ENCODE data around the gene TMEM121.
A peak's percentile ranks its signal among the peaks of the same experiment; 100 is the strongest.

TMEM121 gene

DNA sequence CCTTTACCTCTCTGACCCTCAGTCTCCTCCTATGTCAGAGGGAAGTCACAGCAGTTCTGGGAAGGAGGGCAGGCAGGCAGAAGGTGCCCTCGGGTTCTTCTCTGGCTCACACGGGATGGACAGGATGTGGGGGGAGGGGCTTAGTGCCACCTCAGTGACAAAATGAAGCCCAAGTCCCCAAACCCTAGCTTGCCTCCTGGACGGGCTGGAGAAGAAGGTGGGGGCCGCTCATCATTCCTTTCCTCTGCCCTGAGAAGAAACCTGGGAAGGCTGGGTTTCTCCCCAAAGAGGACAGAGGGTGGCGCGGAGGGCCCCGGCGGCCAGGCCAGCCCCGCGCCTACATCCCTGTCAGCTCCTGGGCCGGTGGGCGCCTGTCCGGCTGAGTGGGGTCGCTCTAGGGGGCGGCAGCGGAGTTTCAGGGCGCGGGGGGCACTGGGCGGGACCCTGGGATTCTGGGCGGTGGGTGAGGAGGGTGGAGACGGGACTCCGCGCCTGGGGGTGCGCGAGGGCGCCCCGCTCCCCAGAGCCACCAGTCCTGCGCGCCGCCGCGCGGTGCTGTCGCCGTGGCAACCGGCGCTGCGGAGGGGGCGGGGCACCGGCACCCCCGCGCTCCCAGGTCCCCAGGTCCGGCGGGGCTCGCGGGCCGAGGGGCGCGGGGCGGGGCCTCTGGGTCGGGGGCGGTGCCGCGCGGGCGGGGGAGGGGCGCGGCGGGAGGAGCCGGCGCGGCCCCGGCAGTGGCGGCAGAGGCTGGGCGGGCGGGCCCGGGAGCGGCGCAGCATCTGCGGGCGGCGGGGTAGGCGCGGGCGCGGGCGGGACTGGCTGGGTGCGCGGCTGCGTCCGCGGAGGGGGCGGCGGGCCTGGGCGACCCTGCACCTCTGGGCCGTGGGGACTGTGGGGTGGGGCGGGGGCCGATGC lies at the start of gene TMEM121:
TSS of gene TMEM121 (plus strand) at position 723 of the 915 bp plus-strand sequence. CDS start 2,252 bp downstream, outside the sequence.
- H3K9me3 ChIP-seq (ENCODE audit: control insufficient read depth, low read length) = no peaks in the 10 kb centered on the region
- no peaks in the 10 kb centered on the region for H3K36me3 ChIP-seq (ENCODE audit: control insufficient read depth, insufficient read depth, low read length)
- H3K9ac ChIP-seq (ENCODE audit: low read length) = peak within 1 kb of the TSS; percentile 53
- peaks cover 31% of the 10 kb centered on the region for H3K4me1 ChIP-seq (ENCODE audit: control insufficient read depth, insufficient read depth, low read length)
- peaks cover 46% of the 10 kb centered on the region for H3K27me3 ChIP-seq (ENCODE audit: control insufficient read depth, insufficient read depth, low read length)
- no peak within 1 kb of the TSS for H3K4me3 ChIP-seq (ENCODE audit: low read length)

GRCh38 chr14:105476831-105477659 lies 49.3 kb upstream of the TMEM121 start:
- peaks cover 7% of the 10 kb centered on the region for H3K27me3 ChIP-seq (ENCODE audit: control insufficient read depth, insufficient read depth, low read length)
- peaks cover 62% of the 10 kb centered on the region for H3K4me1 ChIP-seq (ENCODE audit: control insufficient read depth, insufficient read depth, low read length)
- no peaks in the 10 kb centered on the region for H3K36me3 ChIP-seq (ENCODE audit: control insufficient read depth, insufficient read depth, low read length)
- peak overlapping the region; percentile 61 for H3K9ac ChIP-seq (ENCODE audit: low read length)
- H3K9me3 ChIP-seq (ENCODE audit: control insufficient read depth, low read length) = no peaks in the 10 kb centered on the region
- peak overlapping the region; percentile 57 for H3K4me3 ChIP-seq (ENCODE audit: low read length)

- no peak overlapping the region for H3K4me3 ChIP-seq (ENCODE audit: low read length)
Observed at GRCh38 chr14:105477660-105478397, 48.6 kb upstream of the TMEM121 start.

GRCh38 chr14:105478398-105479251 lies 47.8 kb upstream of the TMEM121 start:
- Histone ChIP-seq H3K9me3 (ENCODE audit: control insufficient read depth, low read length) (no peaks in the 10 kb centered on the region), H3K4me1 (ENCODE audit: control insufficient read depth, insufficient read depth, low read length) (peaks cover 63% of the 10 kb centered on the region), H3K4me3 (ENCODE audit: low read length) (no peak overlapping the region), H3K36me3 (ENCODE audit: control insufficient read depth, insufficient read depth, low read length) (no peaks in the 10 kb centered on the region), H3K27me3 (ENCODE audit: control insufficient read depth, insufficient read depth, low read length) (peaks cover 7% of the 10 kb centered on the region), H3K9ac (ENCODE audit: low read length) (no peak overlapping the region)

More at GRCh38 chr14:105477660-105478397, 48.6 kb upstream of the TMEM121 start:
- Histone ChIP-seq H3K9ac (ENCODE audit: low read length) (no peak overlapping the region), H3K36me3 (ENCODE audit: control insufficient read depth, insufficient read depth, low read length) (no peaks in the 10 kb centered on the region), H3K4me1 (ENCODE audit: control insufficient read depth, insufficient read depth, low read length) (peaks cover 62% of the 10 kb centered on the region), H3K9me3 (ENCODE audit: control insufficient read depth, low read length) (no peaks in the 10 kb centered on the region), H3K27me3 (ENCODE audit: control insufficient read depth, insufficient read depth, low read length) (peaks cover 7% of the 10 kb centered on the region)

GRCh38 chr14:105479431-105480158 lies 46.8 kb upstream of the TMEM121 start:
- Histone ChIP-seq H3K4me3 (ENCODE audit: low read length) (no peak overlapping the region), H3K36me3 (ENCODE audit: control insufficient read depth, insufficient read depth, low read length) (no peaks in the 10 kb centered on the region), H3K27me3 (ENCODE audit: control insufficient read depth, insufficient read depth, low read length) (peaks cover 7% of the 10 kb centered on the region), H3K9ac (ENCODE audit: low read length) (no peak overlapping the region), H3K9me3 (ENCODE audit: control insufficient read depth, low read length) (no peaks in the 10 kb centered on the region), H3K4me1 (ENCODE audit: control insufficient read depth, insufficient read depth, low read length) (peaks cover 70% of the 10 kb centered on the region)

DNA sequence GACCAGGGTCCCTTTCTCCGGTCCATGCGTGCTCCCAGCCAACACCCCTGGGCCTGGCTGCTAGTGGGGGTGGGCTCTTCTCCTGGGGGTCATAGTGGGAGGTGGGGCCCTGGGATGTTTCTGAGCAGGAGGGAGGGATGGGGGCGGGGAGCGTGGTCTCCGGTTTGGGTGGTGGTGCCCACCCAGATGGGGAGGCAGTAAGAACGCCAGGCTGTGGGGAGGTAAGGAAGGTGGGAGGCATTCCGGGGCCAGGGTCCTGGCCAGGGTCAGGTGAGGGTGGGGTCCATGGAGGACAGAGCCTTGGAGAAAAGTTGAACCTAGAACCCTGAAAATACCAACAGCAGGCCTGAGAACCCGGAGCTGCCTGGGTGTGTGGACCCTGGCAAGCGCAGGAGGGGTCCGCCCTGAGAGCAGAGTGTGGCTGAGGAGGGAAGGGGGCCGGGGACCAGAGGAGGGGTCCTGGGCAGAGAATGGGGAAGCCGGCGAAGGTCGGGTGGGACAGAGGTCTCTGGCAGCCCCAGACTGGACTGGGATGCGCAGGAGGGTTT lies 46.1 kb upstream of the TMEM121 start:
- Histone ChIP-seq H3K36me3 (ENCODE audit: control insufficient read depth, insufficient read depth, low read length) (no peaks in the 10 kb centered on the region), H3K4me1 (ENCODE audit: control insufficient read depth, insufficient read depth, low read length) (peaks cover 75% of the 10 kb centered on the region), H3K9me3 (ENCODE audit: control insufficient read depth, low read length) (no peaks in the 10 kb centered on the region), H3K9ac (ENCODE audit: low read length) (no peak overlapping the region), H3K4me3 (ENCODE audit: low read length) (no peak overlapping the region), H3K27me3 (ENCODE audit: control insufficient read depth, insufficient read depth, low read length) (peaks cover 6% of the 10 kb centered on the region)

DNA sequence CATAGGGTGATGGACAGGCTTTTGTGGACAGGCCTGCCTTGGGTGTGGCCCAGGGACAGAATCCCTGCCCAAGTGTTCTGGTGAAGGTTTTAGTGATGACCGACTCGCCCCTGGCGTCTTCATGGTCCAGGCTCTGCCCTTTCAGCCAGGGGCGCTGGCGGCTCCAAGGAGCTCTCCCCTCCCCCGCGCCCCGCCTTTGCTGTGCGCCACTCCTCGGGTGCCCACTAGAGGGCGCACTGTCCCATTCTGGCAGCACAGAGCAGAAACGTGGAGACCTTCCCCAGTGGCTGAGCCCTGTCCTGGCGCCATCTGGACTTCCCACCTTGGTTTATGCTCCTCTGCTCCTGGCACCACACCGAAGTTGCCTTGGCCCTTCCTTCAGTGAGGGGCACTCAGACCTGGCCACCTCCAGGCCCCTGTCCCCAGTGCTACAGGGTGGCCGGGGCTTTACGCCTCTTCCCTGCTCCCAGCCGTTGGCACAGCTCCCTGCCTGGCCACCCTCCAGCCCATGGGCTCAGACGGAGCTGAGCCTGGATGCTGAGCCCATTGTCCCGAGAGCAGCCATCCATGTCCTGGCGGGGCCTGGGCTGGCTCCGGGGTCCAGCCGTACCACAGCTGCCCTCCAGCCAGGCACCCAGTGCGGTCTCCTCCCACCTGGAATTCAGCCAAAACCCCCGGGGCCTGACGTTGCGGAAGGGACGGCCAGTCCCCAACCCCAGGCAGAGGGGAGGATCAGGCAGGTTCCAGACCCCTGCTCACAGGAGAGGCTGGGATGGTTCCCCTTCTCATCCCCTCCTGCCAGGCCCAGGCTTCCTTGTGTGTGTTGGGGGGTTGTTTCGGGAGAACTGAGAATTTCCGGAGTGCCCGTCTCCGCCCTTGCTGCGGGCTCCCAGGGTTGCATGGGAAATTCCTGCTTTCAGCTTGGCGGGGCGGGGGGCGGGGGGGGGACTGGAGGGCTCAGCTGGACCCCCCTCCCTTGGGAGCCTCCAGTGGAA lies 45.3 kb upstream of the TMEM121 start:
- Histone ChIP-seq H3K9me3 (ENCODE audit: control insufficient read depth, low read length) (no peaks in the 10 kb centered on the region), H3K9ac (ENCODE audit: low read length) (peak overlapping the region; percentile 81), H3K4me1 (ENCODE audit: control insufficient read depth, insufficient read depth, low read length) (peaks cover 75% of the 10 kb centered on the region), H3K4me3 (ENCODE audit: low read length) (peak overlapping the region; percentile 35), H3K36me3 (ENCODE audit: control insufficient read depth, insufficient read depth, low read length) (no peaks in the 10 kb centered on the region), H3K27me3 (ENCODE audit: control insufficient read depth, insufficient read depth, low read length) (no peaks in the 10 kb centered on the region)

DNA sequence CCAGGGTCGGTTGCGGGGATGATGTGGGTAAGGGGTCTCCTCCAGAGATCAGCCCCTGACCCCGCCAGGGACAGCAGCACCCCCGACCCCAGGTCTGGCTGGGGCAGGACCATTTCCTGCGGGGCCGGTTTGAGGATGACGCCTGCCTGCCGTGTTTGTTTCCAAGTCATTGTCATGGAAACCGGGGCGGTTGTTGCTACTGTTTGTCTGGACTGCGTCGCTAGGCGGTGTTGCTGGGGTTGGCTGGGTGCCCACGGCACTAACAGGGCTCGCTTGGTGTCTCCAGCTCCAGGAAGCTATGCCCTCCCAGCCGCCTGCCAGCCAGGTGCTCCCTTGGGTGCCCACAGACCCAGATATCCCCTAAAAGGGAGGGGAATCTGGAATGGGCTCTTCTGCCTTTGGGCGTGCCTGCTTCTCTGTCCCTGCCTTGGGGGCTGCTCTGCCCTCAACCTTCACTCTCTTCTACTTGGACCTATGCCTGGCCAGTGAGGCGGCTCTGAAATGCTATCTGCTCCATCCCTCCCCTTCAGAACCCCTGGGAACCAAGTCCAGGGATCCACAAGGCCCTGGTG lies 44.4 kb upstream of the TMEM121 start:
- Histone ChIP-seq H3K36me3 (ENCODE audit: control insufficient read depth, insufficient read depth, low read length) (no peaks in the 10 kb centered on the region), H3K4me1 (ENCODE audit: control insufficient read depth, insufficient read depth, low read length) (peaks cover 73% of the 10 kb centered on the region), H3K4me3 (ENCODE audit: low read length) (no peak overlapping the region), H3K27me3 (ENCODE audit: control insufficient read depth, insufficient read depth, low read length) (no peaks in the 10 kb centered on the region), H3K9me3 (ENCODE audit: control insufficient read depth, low read length) (no peaks in the 10 kb centered on the region), H3K9ac (ENCODE audit: low read length) (peak overlapping the region; percentile 81)

DNA sequence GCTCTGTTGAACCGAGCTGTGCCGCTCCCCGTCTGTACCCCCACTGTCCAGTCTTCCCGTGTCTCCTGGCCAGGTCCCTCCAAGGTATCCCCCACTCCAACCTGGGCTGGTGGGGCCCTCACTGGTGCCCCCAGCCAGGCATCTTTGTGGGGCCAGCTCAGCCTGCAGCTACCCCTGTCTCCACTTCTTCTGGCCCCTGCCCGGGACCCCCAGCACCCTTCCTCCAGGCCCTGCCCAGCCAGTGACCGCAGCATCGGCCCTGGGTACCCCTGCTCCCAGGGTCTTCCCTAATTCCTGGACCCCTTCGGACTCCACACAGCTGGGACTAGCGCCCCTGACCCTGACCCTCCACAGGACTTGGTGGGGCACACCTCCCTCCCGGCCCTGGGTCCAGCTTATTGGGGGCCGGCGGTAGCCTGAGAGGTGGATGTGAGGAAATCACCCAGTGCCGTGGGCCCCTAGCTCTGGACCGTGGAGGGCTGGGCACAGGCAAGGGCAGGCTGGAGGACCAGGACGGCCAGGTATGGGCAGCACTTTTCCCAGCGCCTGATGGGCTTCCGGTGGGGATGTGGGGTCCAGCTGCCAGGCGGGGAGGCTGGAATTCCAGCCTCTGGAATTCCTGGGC lies 43.8 kb upstream of the TMEM121 start:
- H3K36me3 ChIP-seq (ENCODE audit: control insufficient read depth, insufficient read depth, low read length) = no peaks in the 10 kb centered on the region
- peak overlapping the region; percentile 0 for H3K4me3 ChIP-seq (ENCODE audit: low read length)
- H3K27me3 ChIP-seq (ENCODE audit: control insufficient read depth, insufficient read depth, low read length) = no peaks in the 10 kb centered on the region
- H3K9ac ChIP-seq (ENCODE audit: low read length) = peak overlapping the region; percentile 81
- no peaks in the 10 kb centered on the region for H3K9me3 ChIP-seq (ENCODE audit: control insufficient read depth, low read length)
- peaks cover 71% of the 10 kb centered on the region for H3K4me1 ChIP-seq (ENCODE audit: control insufficient read depth, insufficient read depth, low read length)
